Peyer's patch (tissue), 4 donors: ENCODE measurements around the gene GTF2H4.

Source experiments
- CTCF ChIP-seq, 6 experiments: fragments of 450-650 bp in 4 of 6; fragments of 200-600 bp in 2 of 6; sonication (generic) in 1 of 6; IDR thresholded peaks; one replicate each; pipeline ENCODE4 v1.5.1; 2017 to 2019; ENCODE audit warnings: antibody characterized with exemption in 6 of 6, mild to moderate bottlenecking in 3 of 6, moderate library complexity in 1 of 6
- POLR2A ChIP-seq, 2 donors: fragments of 450-650 bp; IDR thresholded peaks; one replicate each; pipeline ENCODE4 v1.5.1; 2017; ENCODE audit warnings: antibody characterized with exemption in 2 of 2, mild to moderate bottlenecking in 2 of 2, moderate library complexity in 2 of 2

DNA sequence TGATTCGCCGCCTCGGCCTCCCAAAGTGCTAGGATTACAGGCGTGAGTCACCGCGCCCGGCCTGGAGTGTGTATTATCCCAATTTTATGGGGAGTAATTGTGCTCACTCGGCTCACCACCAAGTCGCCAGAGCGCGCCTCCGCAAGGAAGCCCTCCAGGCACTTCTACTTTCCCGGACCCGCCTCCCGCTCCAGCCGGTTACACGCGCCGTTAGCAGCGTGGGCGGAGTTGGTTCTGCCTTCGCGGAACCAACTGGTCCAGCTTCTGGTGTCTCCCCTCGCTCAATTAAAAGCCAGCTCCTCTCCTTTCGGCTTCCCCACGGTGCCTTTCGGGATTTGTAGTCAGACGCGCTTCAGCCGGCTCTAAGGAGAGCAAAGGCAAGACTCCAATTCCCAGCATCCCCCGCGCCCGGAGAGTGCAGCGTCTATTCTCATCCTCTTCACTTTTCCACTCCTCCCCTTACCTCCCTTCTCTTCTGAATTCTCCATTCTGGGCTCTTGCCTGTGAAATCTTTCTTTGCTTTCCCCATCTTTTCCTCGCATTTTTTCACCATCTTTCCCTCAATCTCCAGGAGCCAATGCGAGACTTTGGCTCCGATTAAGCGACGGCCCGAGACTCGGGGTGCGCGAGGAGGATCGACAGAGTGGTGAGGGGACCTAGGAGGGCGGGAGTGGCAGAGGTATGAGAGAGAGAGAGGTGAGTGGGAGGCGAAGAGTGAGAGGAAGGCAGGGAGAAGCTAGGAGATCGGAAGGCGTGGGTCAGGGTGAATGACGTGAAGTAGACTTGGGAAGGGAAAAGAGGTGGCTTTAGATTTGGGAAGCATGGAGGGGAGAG, at the start of gene GTF2H4:
- no peak for TF ChIP-seq CTCF (IDR thresholded peaks at IDR 0.05)
- TF ChIP-seq POLR2A (IDR thresholded peaks at IDR 0.05) = no peak
